Muscle of back (tissue), 11 donors: ENCODE data around the gene GCK. TPM values are rescaled to one million over a fixed set of nuclear protein-coding genes. Genes with fewer than 3 reads are reported as not detected.
A peak's percentile ranks its signal among the peaks of the same experiment; 100 is the strongest.

ENCODE experiments used
- DNase-seq, 3 donors: peaks; one replicate each; pipeline versions ENCODE4 v3.0.0 to v3.0.0-alpha.2; 2013
- polyA plus RNA-seq, 10 donors: library from polyadenylated mRNA; unstranded; fragments of 120-200 nt; gene quantifications; one replicate each; pipeline ENCODE4 v1.2.1, GENCODE V29; 2013; ENCODE audit not compliant: insufficient read length in 10 of 10

The GCK gene
- polyA plus RNA-seq, 10 donors: 2.5 to 4.8 (median 4.0) TPM

- peak in 1 of 3 donors; percentile 57 for DNase-seq
These were observed 94.2 kb downstream of the GCK start for GRCh38 chr7:44094883-44095592.

- DNase-seq: peak in 1 of 3 donors; percentile 30
These were observed 94.9 kb downstream of the GCK start for GRCh38 chr7:44094365-44094764.

Other genes starting within 250 kb of the GCK start
- gene SPDYE1, start 191.5 kb downstream of the GCK start, polyA plus RNA-seq: 1 to 10 TPM in 3 of 10 donors, under 1 TPM in 7; 0.20 to 2.0 (median 0.73) TPM
- gene DBNL, start 144.7 kb downstream of the GCK start, polyA plus RNA-seq: 10 to 100 TPM; 33.9 to 60.6 (median 44.6) TPM
- gene PGAM2, start 123.9 kb downstream of the GCK start, polyA plus RNA-seq: 100 to 1,000 TPM; 100 to 285 (median 240) TPM
- gene POLM, start 106.9 kb downstream of the GCK start, polyA plus RNA-seq: 10 to 100 TPM in 9 of 10 donors, 1 to 10 TPM in 1; 9.3 to 18.8 (median 11.3) TPM
- gene AEBP1, start 85.1 kb downstream of the GCK start, polyA plus RNA-seq: 100 to 1,000 TPM in 4 of 10 donors, 10 to 100 TPM in 6; 58.9 to 135 (median 84.9) TPM
- gene POLD2, start 65.9 kb downstream of the GCK start, polyA plus RNA-seq: 10 to 100 TPM; 61.0 to 89.1 (median 77.6) TPM
- 10 to 100 TPM in 1 of 10 donors, 1 to 10 TPM in 9; 2.4 to 11.2 (median 5.4) TPM for gene MYL7, start 48.1 kb downstream of the GCK start, polyA plus RNA-seq
- gene YKT6, start 11.5 kb upstream of the GCK start, polyA plus RNA-seq: 10 to 100 TPM; 62.1 to 80.3 (median 68.6) TPM
- gene CAMK2B, start 136.2 kb upstream of the GCK start, polyA plus RNA-seq: 10 to 100 TPM in 8 of 10 donors, 1 to 10 TPM in 2; 4.0 to 19.0 (median 12.2) TPM